ENCODE results near the gene MAP3K7CL. TPM values are rescaled to one million over a fixed set of nuclear protein-coding genes. Genes with fewer than 3 reads are reported as not detected.

The MAP3K7CL gene
- total and polyA plus RNA-seq, 2 of the 8 experiments (the other 6 are each of a cell fraction or from before 2014, with no cell fraction given), result not detected

DNA sequence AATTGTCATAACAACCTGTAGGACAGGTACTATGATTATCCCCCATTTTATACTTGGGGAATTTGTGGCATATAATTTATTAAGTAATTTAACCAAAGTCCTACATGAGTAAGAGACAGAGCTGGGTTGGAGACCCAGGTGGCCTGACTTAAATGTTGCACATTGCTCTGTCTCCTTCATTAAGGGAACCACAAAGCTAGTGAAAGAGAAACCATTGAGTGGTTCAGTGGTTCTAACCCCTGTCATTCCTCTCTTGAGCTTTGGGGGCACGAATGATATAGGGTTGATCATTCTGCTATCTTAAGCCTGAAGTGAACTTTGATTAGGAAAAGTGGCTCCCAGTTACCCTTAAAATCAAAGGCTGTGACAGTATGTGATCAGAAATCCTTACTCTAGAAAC, 5.3 kb upstream of the MAP3K7CL start:
- Histone ChIP-seq H3K4me3 (ENCODE audit: extremely low read depth in 1 of 4, insufficient read depth in 2 of 4, low read depth in 3 of 4, low read length in 4 of 4) (no peak overlapping the region), H2BK15ac (ENCODE audit: low read length) (no peak overlapping the region), H3K79me1 (ENCODE audit: low read depth, low read length) (no peaks in the 10 kb centered on the region), H3K36me3 (ENCODE audit: control insufficient read depth in 2 of 4, insufficient read depth in 4 of 4, low read length in 3 of 4) (no peaks in the 10 kb centered on the region), H3K9me3 (ENCODE audit: insufficient read depth in 2 of 2, low read depth in 1 of 2, low read length in 1 of 2) (0 out of 4 replicates have a peak, but pooled peaks cover 3% of the 10 kb centered on the region in 2 experiments), H4K8ac (ENCODE audit: extremely low read depth, insufficient read depth, low read length) (no peak overlapping the region), H3K23ac (ENCODE audit: insufficient read length) (no peak overlapping the region), H3K23me2 (ENCODE audit: low read depth, low read length) (no peaks in the 10 kb centered on the region), H4K20me1 (replicated peaks in 1 of 2; ENCODE audit: control insufficient read depth in 1 of 2, insufficient read depth in 2 of 2, low read length in 2 of 2) (no peaks in the 10 kb centered on the region), H3K4me2 (ENCODE audit: insufficient read depth in 1 of 2, low read depth in 2 of 2, low read length in 2 of 2) (no peak overlapping the region), H4K91ac (replicated peaks; ENCODE audit: insufficient read length, low read length) (no peak overlapping the region), H3K9ac (replicated peaks in 1 of 4; ENCODE audit: extremely low read depth in 1 of 4, low read depth in 3 of 4, low read length in 3 of 4) (no peak overlapping the region), H2BK20ac (ENCODE audit: low read length) (no peak overlapping the region), H3K4ac (replicated peaks; ENCODE audit: insufficient read length, low read depth, low read length) (no peak overlapping the region), H3K27me3 (replicated peaks in 1 of 4; ENCODE audit: control insufficient read depth in 3 of 4, extremely low read depth in 1 of 4, insufficient read depth in 3 of 4, low read length in 3 of 4) (no peaks in the 10 kb centered on the region), H2BK12ac (ENCODE audit: low read depth, low read length) (no peak overlapping the region), H3K18ac (ENCODE audit: extremely low read depth, low read length) (no peak overlapping the region), H2BK5ac (ENCODE audit: low read depth, low read length) (no peak overlapping the region), H4K5ac (ENCODE audit: insufficient read length, low read depth, low read length) (no peak overlapping the region), H2AK5ac (ENCODE audit: low read depth, low read length) (no peak overlapping the region), H2BK120ac (replicated peaks; ENCODE audit: low read depth, low read length) (no peak overlapping the region), H3K27ac (ENCODE audit: low read depth, low read length) (no peak overlapping the region), H3K4me1 (replicated peaks in 1 of 4; ENCODE audit: control insufficient read depth in 3 of 4, insufficient read depth in 4 of 4, low read length in 3 of 4) (no peaks in the 10 kb centered on the region), H3K79me2 (ENCODE audit: control insufficient read depth in 1 of 2, insufficient read depth in 2 of 2, low read length in 2 of 2) (no peaks in the 10 kb centered on the region), H3K14ac (ENCODE audit: insufficient read length) (no peak overlapping the region), H3K56ac (replicated peaks; ENCODE audit: insufficient read length, low read depth, low read length) (no peak overlapping the region), H2AFZ (ENCODE audit: low read length) (no peak overlapping the region)
- POLR2A ChIA-PET (ENCODE audit: partially characterized antibody), result interaction anchor here (0.6 kb wide), 1 partner anchor 205 kb away, joined by 3 read pairs; no protein-coding TSS in a partner anchor
- WGBS, 2 experiments (ENCODE audit: extremely low coverage in 1 of 2, insufficient coverage in 1 of 2, insufficient read length in 1 of 2, insufficient replicate concordance in 2 of 2, low coverage in 1 of 2, low lambda C conversion rate in 2 of 2, missing lambda C conversion rate in 1 of 2), result 95% methylated on average over 1 of the region's 1 CpG; no CpG with 5 or more reads in 1 of the 2 experiments
- CTCF ChIA-PET (ENCODE audit: partially characterized antibody), result interaction anchor here (1.8 kb wide), 1 partner anchor 14 kb away, joined by 3 read pairs; no protein-coding TSS in a partner anchor
- no peak for DNase-seq (ENCODE audit: low read depth in 1 of 2, low spot score in 2 of 2)
- no peak for FAIRE-seq
- no peak for TF ChIP-seq YY1 (IDR thresholded peaks at IDR 0.05; ENCODE audit: low read depth, low read length)
- no peak for TF ChIP-seq SIN3A (conservative IDR thresholded peaks at IDR 0.05 in 1 of 2, IDR thresholded peaks at IDR 0.05 in 1 of 2; ENCODE audit: low read depth in 1 of 2, low read length in 2 of 2)
- no peak for TF ChIP-seq RBBP5 (IDR thresholded peaks at IDR 0.05; ENCODE audit: borderline replicate concordance, low read depth, low read length)
- no peak for TF ChIP-seq SUZ12 (IDR thresholded peaks at IDR 0.05; ENCODE audit: low read length)
- TF ChIP-seq CEBPB (IDR thresholded peaks at IDR 0.05; ENCODE audit: low read depth, low read length), result no peak
- TF ChIP-seq TAF1 (IDR thresholded peaks at IDR 0.05; ENCODE audit: low read depth, low read length), result no peak
- no peak for TF ChIP-seq SIRT6 (IDR thresholded peaks at IDR 0.05; ENCODE audit: low read length)
- TF ChIP-seq GABPA (IDR thresholded peaks at IDR 0.05; ENCODE audit: borderline replicate concordance, insufficient read depth, low read length), result no peak
- TF ChIP-seq ASH2L (IDR thresholded peaks at IDR 0.05; ENCODE audit: low read length), result no peak
- TF ChIP-seq, protein P1, sequence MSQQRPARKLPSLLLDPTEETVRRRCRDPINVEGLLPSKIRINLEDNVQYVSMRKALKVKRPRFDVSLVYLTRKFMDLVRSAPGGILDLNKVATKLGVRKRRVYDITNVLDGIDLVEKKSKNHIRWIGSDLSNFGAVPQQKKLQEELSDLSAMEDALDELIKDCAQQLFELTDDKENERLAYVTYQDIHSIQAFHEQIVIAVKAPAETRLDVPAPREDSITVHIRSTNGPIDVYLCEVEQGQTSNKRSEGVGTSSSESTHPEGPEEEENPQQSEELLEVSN (IDR thresholded peaks at IDR 0.05), result no peak
- TF ChIP-seq POLR2A (IDR thresholded peaks at IDR 0.05; ENCODE audit: control extremely low read depth in 1 of 2, low read depth in 2 of 2, low read length in 2 of 2), result no peak
- TF ChIP-seq SIX5 (IDR thresholded peaks at IDR 0.05; ENCODE audit: low read depth, low read length), result no peak
- no peak for TF ChIP-seq EZH2 (IDR thresholded peaks at IDR 0.05; ENCODE audit: low read depth, low read length, severe bottlenecking)
- TF ChIP-seq RNF2 (IDR thresholded peaks at IDR 0.05; ENCODE audit: borderline replicate concordance, low read depth, low read length, missing control alignments, poor library complexity, severe bottlenecking), result no peak
